Sigmoid colon (tissue), 7 donors: ENCODE results near the gene TRPM2. TPM values are rescaled to one million over a fixed set of nuclear protein-coding genes. Genes with fewer than 3 reads are reported as not detected.

ENCODE experiments used
- DNase-seq: peaks from one replicate; pipeline ENCODE4 v3.0.0-alpha.2; 2019
- H3K27ac ChIP-seq, 4 donors: fragments of 200-600 bp; sonication (generic); one replicate each; pipeline ENCODE4 v1.5.1; 2016 to 2019; ENCODE audit warnings: mild to moderate bottlenecking in 1 of 4
- H3K27me3 ChIP-seq, 3 donors: fragments of 200-600 bp; sonication (generic); one replicate each; pipeline ENCODE4 v1.5.1; 2019; ENCODE audit warnings: mild to moderate bottlenecking in 1 of 3
- H3K36me3 ChIP-seq, 4 donors: fragments of 200-600 bp; sonication (generic); one replicate each; pipeline ENCODE4 v1.5.1; 2016 to 2019
- H3K4me1 ChIP-seq, 4 donors: fragments of 200-600 bp; sonication (generic); one replicate each; pipeline ENCODE4 v1.5.1; 2017 to 2019
- H3K4me3 ChIP-seq, 4 donors: fragments of 200-600 bp; sonication (generic); one replicate each; pipeline ENCODE4 v1.5.1; 2017 to 2019; ENCODE audit warnings: mild to moderate bottlenecking in 2 of 4, moderate library complexity in 1 of 4
- H3K9me3 ChIP-seq, 4 donors: fragments of 200-600 bp in 3 of 4; sonication (generic) in 3 of 4; one replicate each; pipeline versions ENCODE4 v1.5.1 to v1.6.1; 2013 to 2019
- EP300 ChIP-seq, 4 donors: sonication (generic); formaldehyde crosslinking; IDR thresholded peaks; one replicate each; pipeline ENCODE4 v1.6.1; 2017; ENCODE audit warnings: antibody characterized with exemption in 4 of 4
- POLR2A ChIP-seq, 2 donors: fragments of 450-650 bp; IDR thresholded peaks; one replicate each; pipeline ENCODE4 v1.6.1; 2016; ENCODE audit warnings: antibody characterized with exemption in 2 of 2, mild to moderate bottlenecking in 2 of 2, moderate library complexity in 2 of 2
- POLR2AphosphoS5 ChIP-seq, 4 donors: sonication (generic); formaldehyde crosslinking; IDR thresholded peaks; one replicate each; pipeline ENCODE4 v1.6.1; 2017; ENCODE audit warnings: antibody characterized with exemption in 4 of 4
- WGBS, 2 donors: extraction: QIAGEN DNeasy Blood & Tissue Kit; methylation state at CpG; one replicate each; pipeline ENCODE4 v1.1.7; 2013; 5-methylcytosine and 5-hydroxymethylcytosine counted together
- intact Hi-C: fragments of 100-400 bp; cut with DNase I; formaldehyde crosslinking; loops from one replicate; pipeline ENCODE4 v1.15.1; 2023
- polyA plus RNA-seq, 3 donors: library from polyadenylated mRNA; stranded (reverse); fragments of 200-250 nt; gene quantifications; one replicate each; pipeline ENCODE4 v1.2.3, GENCODE V29; 2013
- total RNA-seq, 4 donors: library from RNA; depleted of rRNA; stranded (reverse); fragments of >200 nt; gene quantifications; one replicate each; pipeline ENCODE4 v1.1.0, GENCODE V29; 2016
- TF ChIP-seq, protein P1 (sequence below), 4 experiments: fragments of 450-650 bp in 3 of 4; fragments of 200-600 bp in 1 of 4; IDR thresholded peaks; one replicate each; pipeline ENCODE4 v1.5.1; 2016 to 2019; ENCODE audit warnings: antibody characterized with exemption in 4 of 4, mild to moderate bottlenecking in 3 of 4, moderate library complexity in 2 of 4
- donor health status: healthy with polysubstance abuse.
- donor health status: Bipolar disorder and iron deficiency.
- donor health status: healthy.

Gene TRPM2
- total and polyA plus RNA-seq, 7 donors = 1.6 to 4.9 (median 3.4) TPM

DNA sequence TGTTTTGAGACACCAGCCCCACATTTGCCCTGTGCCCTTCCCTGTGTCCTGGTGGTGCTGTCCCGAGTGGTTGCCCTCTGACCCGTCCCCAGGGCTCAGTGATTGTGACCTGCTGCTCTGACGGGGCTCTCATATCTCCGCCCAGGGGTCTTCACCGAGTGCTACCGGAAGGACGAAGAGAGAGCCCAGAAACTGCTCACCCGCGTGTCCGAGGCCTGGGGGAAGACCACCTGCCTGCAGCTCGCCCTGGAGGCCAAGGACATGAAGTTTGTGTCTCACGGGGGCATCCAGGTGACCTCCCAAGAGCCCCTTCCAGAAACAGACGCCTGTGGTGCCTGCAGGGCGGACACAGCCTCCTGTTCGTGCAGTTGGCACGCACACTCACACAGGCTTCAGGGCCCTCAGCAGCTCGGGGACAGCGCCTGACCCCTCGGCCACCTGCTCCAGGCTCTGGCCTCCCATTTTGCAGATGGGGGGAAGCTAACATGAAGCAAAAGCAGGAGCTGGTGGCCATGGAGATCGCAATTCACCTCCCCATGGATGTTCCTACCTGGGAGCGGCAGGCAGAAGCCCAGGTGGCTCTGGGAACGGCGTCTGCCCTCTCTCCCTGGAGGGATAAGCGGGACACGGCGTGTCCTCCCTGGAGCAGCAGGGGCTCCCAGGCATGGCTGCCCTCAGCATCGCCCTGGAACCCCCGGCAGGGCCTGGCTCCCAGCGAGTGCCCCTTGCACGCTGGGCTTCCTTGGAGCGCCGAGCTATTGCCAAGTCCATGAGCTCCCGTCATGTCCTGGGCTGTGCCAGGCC lies 45.9 kb downstream of the TRPM2 start:
- no peak overlapping the region for H3K27ac ChIP-seq
- no peaks in the 10 kb centered on the region for H3K36me3 ChIP-seq
- H3K27me3 ChIP-seq = peaks cover 0 to 9% (median 0%) of the 10 kb centered on the region in 3 donors
- no peak overlapping the region for H3K4me3 ChIP-seq
- H3K9me3 ChIP-seq = no peaks in the 10 kb centered on the region
- no peaks in the 10 kb centered on the region for H3K4me1 ChIP-seq
- 84 to 85% methylated on average over 33 of the region's 33 CpGs for WGBS, 2 donors
- intact Hi-C loops = no loop called here
- TF ChIP-seq POLR2AphosphoS5 (IDR thresholded peaks at IDR 0.05) (no peak), POLR2A (IDR thresholded peaks at IDR 0.05) (no peak), EP300 (IDR thresholded peaks at IDR 0.05) (no peak)
- TF ChIP-seq, protein P1, sequence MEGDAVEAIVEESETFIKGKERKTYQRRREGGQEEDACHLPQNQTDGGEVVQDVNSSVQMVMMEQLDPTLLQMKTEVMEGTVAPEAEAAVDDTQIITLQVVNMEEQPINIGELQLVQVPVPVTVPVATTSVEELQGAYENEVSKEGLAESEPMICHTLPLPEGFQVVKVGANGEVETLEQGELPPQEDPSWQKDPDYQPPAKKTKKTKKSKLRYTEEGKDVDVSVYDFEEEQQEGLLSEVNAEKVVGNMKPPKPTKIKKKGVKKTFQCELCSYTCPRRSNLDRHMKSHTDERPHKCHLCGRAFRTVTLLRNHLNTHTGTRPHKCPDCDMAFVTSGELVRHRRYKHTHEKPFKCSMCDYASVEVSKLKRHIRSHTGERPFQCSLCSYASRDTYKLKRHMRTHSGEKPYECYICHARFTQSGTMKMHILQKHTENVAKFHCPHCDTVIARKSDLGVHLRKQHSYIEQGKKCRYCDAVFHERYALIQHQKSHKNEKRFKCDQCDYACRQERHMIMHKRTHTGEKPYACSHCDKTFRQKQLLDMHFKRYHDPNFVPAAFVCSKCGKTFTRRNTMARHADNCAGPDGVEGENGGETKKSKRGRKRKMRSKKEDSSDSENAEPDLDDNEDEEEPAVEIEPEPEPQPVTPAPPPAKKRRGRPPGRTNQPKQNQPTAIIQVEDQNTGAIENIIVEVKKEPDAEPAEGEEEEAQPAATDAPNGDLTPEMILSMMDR (IDR thresholded peaks at IDR 0.05) = no peak
- DNase-seq = no peak

DNA sequence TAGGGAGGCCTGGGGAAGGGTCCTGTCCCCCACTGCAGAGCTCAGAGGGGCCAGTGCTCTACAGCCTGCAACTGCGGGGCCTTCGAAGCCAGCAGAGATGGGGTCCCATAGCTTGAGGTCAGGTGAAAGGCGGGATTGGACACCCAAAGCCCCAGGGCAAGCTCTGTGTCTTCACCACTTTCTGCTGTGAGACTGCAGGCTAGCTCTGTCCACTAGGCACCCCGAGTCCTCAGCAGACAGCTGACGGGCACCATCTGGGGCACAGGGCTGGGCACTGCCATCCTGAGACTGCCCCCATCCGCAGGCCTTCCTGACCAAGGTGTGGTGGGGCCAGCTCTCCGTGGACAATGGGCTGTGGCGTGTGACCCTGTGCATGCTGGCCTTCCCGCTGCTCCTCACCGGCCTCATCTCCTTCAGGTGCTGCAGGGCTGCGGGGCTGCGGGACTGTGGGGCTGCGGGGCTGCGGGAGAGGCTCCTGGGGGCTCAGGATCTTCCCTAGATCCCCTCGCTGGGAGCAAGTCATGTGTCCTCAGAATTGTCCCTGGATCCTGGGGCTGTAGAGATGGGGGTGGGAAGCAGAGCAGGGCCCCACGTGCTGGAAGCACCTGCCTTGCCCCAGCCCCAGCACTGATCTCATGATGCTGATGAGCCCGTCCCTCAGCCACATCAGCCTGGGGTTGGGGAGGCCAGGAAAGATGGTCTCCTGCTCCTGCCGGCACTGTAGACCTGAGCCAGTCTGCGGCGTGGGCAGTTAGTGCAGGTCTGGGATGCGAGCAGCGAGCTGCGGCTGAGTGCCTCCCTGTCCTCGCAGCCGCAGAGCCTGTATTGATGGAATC lies 46.8 kb downstream of the TRPM2 start:
- 81 to 89% methylated on average over 25 of the region's 25 CpGs for WGBS, 2 donors
- Histone ChIP-seq H3K27me3 (peaks cover 0 to 4% (median 0%) of the 10 kb centered on the region in 3 donors), H3K4me1 (no peaks in the 10 kb centered on the region), H3K4me3 (no peak overlapping the region), H3K27ac (no peak overlapping the region), H3K9me3 (no peaks in the 10 kb centered on the region), H3K36me3 (no peaks in the 10 kb centered on the region)
- intact Hi-C loops = no loop called here
- no peak for TF ChIP-seq POLR2A (IDR thresholded peaks at IDR 0.05)
- TF ChIP-seq, protein P1 (IDR thresholded peaks at IDR 0.05) = no peak
- no peak for TF ChIP-seq EP300 (IDR thresholded peaks at IDR 0.05)
- TF ChIP-seq POLR2AphosphoS5 (IDR thresholded peaks at IDR 0.05) = no peak
- DNase-seq = no peak

DNA sequence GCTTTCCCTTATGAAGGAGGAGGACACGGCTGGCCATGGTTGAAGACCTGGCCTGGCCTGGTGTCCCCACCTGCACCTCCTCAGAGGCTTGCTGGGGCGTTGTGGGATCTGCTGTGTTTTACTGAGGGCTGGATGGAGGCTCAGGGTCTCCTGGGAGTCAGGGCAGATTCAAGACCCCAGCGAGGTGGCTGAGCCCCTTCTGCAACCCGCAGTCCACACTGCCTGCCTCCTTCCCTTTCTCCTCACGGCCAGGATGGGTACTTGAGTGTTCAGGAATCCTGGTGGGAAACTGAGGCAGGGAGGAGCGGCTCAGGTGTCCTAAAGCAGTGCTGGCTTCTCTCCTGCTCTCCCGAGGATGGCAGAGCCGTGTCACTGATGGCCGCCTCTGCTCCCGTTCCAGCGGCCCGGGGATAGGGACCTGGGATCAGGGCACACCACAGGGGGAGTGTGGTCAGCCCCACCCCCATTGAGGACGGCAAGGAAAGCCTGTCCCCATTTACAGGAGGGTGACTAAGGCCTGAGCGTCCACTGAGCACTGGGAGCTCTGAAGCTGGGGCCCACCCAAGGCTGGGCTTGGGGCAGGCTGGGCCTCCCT lies 47.5 kb downstream of the TRPM2 start:
- WGBS, 2 donors = 62 to 77% methylated on average over 14 of the region's 14 CpGs
- H3K9me3 ChIP-seq = no peaks in the 10 kb centered on the region
- no peak overlapping the region for H3K27ac ChIP-seq
- intact Hi-C loops = no loop called here
- H3K4me1 ChIP-seq = no peaks in the 10 kb centered on the region
- no peak overlapping the region for H3K4me3 ChIP-seq
- no peak for DNase-seq
- TF ChIP-seq POLR2AphosphoS5 (IDR thresholded peaks at IDR 0.05) (no peak), POLR2A (IDR thresholded peaks at IDR 0.05) (no peak)
- TF ChIP-seq, protein P1 (IDR thresholded peaks at IDR 0.05) = no peak
- H3K36me3 ChIP-seq = no peaks in the 10 kb centered on the region
- peaks cover 0 to 4% (median 0%) of the 10 kb centered on the region in 3 donors for H3K27me3 ChIP-seq

DNA sequence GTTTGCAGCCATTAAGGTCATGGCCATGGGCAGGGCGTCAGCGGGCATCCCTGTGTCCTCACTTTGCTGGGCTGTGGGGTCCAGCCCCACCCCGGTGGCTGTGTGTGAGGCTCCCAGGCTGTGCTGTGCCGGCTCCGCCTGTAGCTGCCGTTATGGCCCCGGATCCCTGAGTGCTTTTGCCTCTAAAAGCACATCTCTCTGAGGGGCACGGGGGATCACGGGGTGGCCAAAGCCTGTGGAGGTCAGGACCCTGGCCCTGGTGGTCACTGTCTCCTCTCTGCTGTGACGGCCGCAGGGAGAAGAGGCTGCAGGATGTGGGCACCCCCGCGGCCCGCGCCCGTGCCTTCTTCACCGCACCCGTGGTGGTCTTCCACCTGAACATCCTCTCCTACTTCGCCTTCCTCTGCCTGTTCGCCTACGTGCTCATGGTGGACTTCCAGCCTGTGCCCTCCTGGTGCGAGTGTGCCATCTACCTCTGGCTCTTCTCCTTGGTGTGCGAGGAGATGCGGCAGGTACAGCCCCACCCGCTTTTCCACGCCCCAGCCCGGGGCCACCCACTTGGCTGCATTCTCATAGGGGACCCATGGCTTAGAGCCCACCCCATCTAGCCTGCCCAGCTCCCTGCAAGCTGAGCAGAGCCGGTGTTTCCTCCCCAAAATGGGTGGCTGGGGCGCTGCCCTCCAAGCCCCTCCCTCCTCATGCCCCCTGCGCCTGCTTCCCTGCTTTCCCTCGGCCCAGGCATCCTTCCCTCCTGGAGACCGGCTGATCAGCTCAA lies 48.2 kb downstream of the TRPM2 start:
- WGBS, 2 donors = 70 to 84% methylated on average over 32 of the region's 32 CpGs
- no peak for TF ChIP-seq EP300 (IDR thresholded peaks at IDR 0.05)
- no peak overlapping the region for H3K27ac ChIP-seq
- H3K4me1 ChIP-seq = no peaks in the 10 kb centered on the region
- H3K4me3 ChIP-seq = no peak overlapping the region
- peaks cover 0 to 11% (median 0%) of the 10 kb centered on the region in 3 donors for H3K27me3 ChIP-seq
- intact Hi-C loops = no loop called here
- H3K36me3 ChIP-seq = no peaks in the 10 kb centered on the region
- no peaks in the 10 kb centered on the region for H3K9me3 ChIP-seq
- DNase-seq = no peak
